Endometrial microvascular endothelial cells (primary cell): ENCODE results near the gene EXOC2. TPM values are rescaled to one million over a fixed set of nuclear protein-coding genes. Genes with fewer than 3 reads are reported as not detected.

Source experiments
- in situ Hi-C: cut with HindIII; loops from 2 replicates; pipeline ENCODE4 v1.10.0; 2017; ENCODE audit warnings: low sequenced_read_pairs, low pct_unique_long_range_greater_than_20kb; ENCODE audit errors: inconsistent ontology term
- total RNA-seq: library from RNA; depleted of rRNA; stranded (reverse); fragments of >200 nt; gene quantifications from one replicate; pipeline ENCODE4 v1.2.3, GENCODE V29; 2015; ENCODE audit errors: inconsistent ontology term

EXOC2 gene
- total RNA-seq, 1 donor from 2014 or later: 59.8 TPM

DNA sequence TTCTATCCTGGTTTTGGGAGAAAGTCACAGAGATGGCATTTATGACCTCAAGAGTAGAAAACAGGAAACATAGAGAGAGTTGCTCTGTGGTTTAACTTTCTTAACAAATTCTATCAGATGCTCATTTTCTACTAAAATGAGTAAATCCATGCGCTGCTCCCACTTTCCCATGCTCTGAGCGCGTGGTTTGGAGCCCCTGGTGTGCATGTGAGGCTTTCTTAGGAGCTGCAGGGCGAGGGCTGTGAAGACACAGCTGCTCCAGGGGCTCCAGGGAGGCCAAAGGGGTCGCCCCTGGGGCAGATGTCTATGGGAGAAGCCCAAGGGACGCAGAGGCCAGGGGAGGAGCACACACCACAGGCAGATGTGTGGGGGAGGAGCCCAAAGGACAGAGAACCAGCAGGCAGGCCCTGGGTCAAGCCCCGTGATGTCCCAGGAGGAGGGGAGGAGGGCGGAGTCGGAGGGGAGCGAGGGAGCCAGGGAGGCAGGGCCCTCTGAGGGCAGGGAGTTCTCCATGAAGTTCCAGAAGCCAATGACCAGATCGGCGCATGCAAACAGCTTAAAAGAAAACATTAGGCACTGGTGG lies 178.5 kb downstream of the EXOC2 start:
- in situ Hi-C loops: no loop called here

DNA sequence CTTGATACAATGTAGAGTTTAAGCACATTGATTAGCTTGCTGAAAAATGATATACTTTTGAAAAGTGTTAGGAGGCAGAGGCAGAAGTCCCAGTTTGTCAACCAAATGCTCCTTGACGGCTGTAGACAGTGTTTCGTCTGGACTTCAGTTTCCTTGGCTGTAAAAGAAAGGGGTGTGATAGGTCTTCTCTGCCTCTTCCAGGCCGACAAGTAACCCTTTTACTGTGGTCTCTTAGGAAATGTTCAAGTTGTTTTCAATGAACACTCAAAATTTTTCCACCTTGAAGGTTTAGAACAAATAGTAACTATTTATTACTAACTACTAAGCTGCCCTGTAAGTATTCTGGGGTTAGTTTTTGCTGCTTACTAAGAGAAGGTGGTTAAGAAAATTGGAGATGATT lies 179.0 kb downstream of the EXOC2 start:
- in situ Hi-C loops: no loop called here

GRCh38 chr6:513058-513457 lies 179.9 kb downstream of the EXOC2 start:
- in situ Hi-C loops: no loop called here

DNA sequence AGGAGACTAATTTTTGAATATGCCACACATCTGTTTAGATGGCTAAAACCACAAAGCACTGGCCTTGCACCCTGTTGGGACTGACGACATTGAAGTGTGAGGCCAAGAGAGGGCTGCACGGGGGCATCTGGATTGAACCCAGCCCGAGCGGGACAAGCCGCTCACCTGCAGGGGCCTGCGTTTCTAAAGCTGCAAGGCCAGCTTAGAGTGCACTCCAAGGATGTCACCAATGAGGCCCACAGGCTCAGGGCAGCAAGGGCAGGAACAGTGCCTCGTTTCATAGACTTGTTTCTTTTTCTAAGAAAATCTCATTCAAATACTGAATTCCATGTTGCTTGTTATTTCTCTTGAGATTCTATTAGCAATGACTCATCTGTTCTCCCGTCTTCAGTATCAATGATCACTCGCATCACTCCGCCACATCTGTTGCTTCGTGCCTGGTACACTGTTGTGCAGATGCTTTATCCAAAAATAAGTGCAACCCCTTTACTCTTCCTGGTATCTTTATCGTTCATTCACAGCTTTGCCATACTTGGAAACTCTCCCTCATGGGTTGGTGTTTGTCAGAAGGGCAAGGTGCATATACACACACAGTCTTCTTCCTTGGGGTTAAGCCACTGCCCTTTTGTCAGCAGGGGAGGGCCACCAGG lies 181.3 kb downstream of the EXOC2 start:
- in situ Hi-C loops: no loop called here

GRCh38 chr6:509676-510075 lies 183.3 kb downstream of the EXOC2 start:
- in situ Hi-C loops: no loop called here

- in situ Hi-C loops: no loop called here
These were observed 184.3 kb downstream of the EXOC2 start for GRCh38 chr6:508614-509013.

GRCh38 chr6:508006-508405 lies 184.9 kb downstream of the EXOC2 start:
- in situ Hi-C loops: no loop called here

GRCh38 chr6:506920-507622 lies 185.9 kb downstream of the EXOC2 start:
- in situ Hi-C loops: no loop called here

DNA sequence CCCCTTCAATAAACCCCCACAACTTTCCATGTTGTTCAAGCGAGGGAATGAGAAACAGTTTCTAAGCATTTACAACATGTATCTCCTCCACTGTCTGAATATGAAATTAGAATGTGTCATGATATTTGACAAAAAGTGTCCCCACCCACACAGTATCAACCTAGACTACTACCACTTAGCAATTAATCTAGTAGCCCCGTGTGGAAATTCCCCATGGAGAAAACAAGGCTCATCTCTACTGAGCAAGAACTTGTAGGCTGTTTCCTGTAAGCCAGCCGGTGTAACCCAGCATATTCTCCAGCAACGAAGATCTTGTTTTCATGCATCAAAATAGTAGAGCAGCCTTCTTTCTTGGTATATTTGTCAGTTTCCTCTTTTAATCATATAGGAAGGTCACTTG lies 186.4 kb downstream of the EXOC2 start:
- in situ Hi-C loops: no loop called here

- in situ Hi-C loops: no loop called here
These were observed 187.6 kb downstream of the EXOC2 start for GRCh38 chr6:505374-505773.

- in situ Hi-C loops: no loop called here
These were observed 188.4 kb downstream of the EXOC2 start for GRCh38 chr6:504446-504980.

- in situ Hi-C loops: no loop called here
These were observed 189.2 kb downstream of the EXOC2 start for GRCh38 chr6:503610-504362.

- in situ Hi-C loops: no loop called here
These were observed 190.2 kb downstream of the EXOC2 start for GRCh38 chr6:502761-503160.

- in situ Hi-C loops: no loop called here
These were observed 190.9 kb downstream of the EXOC2 start for GRCh38 chr6:501891-502601.

GRCh38 chr6:499617-500016 lies 193.3 kb downstream of the EXOC2 start:
- in situ Hi-C loops: no loop called here

GRCh38 chr6:498795-499231 lies 194.1 kb downstream of the EXOC2 start:
- in situ Hi-C loops: no loop called here

GRCh38 chr6:497258-497657 lies 195.7 kb downstream of the EXOC2 start:
- in situ Hi-C loops: no loop called here

- in situ Hi-C loops: no loop called here
These were observed 196.3 kb downstream of the EXOC2 start for GRCh38 chr6:496649-497048.

GRCh38 chr6:494394-494793 lies 198.5 kb downstream of the EXOC2 start:
- in situ Hi-C loops: no loop called here
